Urinary bladder (tissue), 4 donors: ENCODE data around the gene KAT6B. TPM values are rescaled to one million over a fixed set of nuclear protein-coding genes. Genes with fewer than 3 reads are reported as not detected.

Experiments used
- DNase-seq: peaks from one replicate; pipeline ENCODE4 v3.0.0-alpha.2; 2015; ENCODE audit errors: extremely low spot score
- H3K27ac ChIP-seq: one replicate; pipeline ENCODE4 v1.5.1; 2013; ENCODE audit warnings: low read depth, mild to moderate bottlenecking, moderate library complexity
- H3K36me3 ChIP-seq: one replicate; pipeline ENCODE4 v1.6.1; 2013; ENCODE audit warnings: mild to moderate bottlenecking, moderate library complexity; ENCODE audit not compliant: insufficient read depth
- H3K4me1 ChIP-seq: one replicate; pipeline ENCODE4 v1.6.1; 2013; ENCODE audit warnings: mild to moderate bottlenecking, moderate library complexity; ENCODE audit not compliant: insufficient read depth
- H3K4me3 ChIP-seq: one replicate; pipeline ENCODE4 v1.5.1; 2013; ENCODE audit warnings: low read depth, low read length
- WGBS: extraction: QIAGEN DNeasy Blood & Tissue Kit; methylation state at CpG from one replicate; pipeline ENCODE4 v1.1.7; 2013; 5-methylcytosine and 5-hydroxymethylcytosine counted together
- polyA plus RNA-seq: library from polyadenylated mRNA; stranded (reverse); fragments of 200-250 nt; gene quantifications from one replicate; pipeline ENCODE4 v1.2.3, GENCODE V29; 2013
- total RNA-seq: library from RNA; depleted of rRNA; stranded (reverse); fragments of >200 nt; gene quantifications from one replicate; pipeline ENCODE4 v1.2.3, GENCODE V29; 2014
- donor health status: healthy with polysubstance abuse.
- donor health status: healthy.

Gene KAT6B
- total and polyA plus RNA-seq, 2 donors = 14.7 to 127 TPM

GRCh38 chr10:74997163-74997562 is 170.8 kb downstream of the KAT6B start:
- H3K36me3 ChIP-seq = no peaks in the 10 kb centered on the region

DNA sequence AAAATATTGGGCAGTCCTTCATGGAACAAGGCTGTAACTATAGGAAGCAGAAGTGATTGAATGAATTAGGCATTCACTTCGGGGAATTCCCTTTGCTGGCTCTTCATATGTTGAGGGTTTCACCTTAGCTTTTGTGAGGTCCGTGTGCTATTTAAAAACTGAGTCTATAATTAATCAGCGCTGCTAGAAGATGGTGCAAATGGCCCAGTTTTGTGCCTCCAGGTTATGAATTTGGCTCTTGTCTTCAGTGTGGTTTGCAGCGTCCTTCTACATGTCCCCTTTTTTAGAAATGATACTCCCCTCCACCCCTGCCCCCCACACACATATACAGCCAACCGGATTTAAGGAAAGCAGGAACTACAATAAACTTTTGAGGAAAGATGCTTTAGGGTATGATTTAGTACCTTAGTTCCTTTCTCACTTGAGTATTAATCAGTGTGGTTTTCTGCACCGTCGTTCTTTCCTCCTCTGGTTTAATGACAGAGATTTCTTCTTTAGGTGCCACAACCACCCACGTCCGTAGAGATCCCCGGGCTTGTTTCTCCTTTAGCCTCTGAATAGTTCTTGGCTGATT is 174.4 kb downstream of the KAT6B start:
- WGBS = 82% methylated on average over 10 of the region's 10 CpGs
- H3K27ac ChIP-seq = no peak overlapping the region
- DNase-seq = no peak
- H3K36me3 ChIP-seq = no peaks in the 10 kb centered on the region
- H3K4me1 ChIP-seq = no peaks in the 10 kb centered on the region
- H3K4me3 ChIP-seq = no peak overlapping the region

More at GRCh38 chr10:74997163-74997562, 170.8 kb downstream of the KAT6B start:
- no peak overlapping the region for H3K4me3 ChIP-seq
- H3K27ac ChIP-seq = no peak overlapping the region
- H3K4me1 ChIP-seq = no peaks in the 10 kb centered on the region
- DNase-seq = no peak
- 83% methylated on average over 4 of the region's 4 CpGs for WGBS

- Histone ChIP-seq H3K4me1 (no peaks in the 10 kb centered on the region), H3K27ac (no peak overlapping the region), H3K36me3 (no peaks in the 10 kb centered on the region), H3K4me3 (no peak overlapping the region)
- no peak for DNase-seq
- 91% methylated on average over 5 of the region's 5 CpGs for WGBS
Observed at GRCh38 chr10:75001715-75002350, 175.4 kb downstream of the KAT6B start.

- DNase-seq = no peak
- Histone ChIP-seq H3K27ac (no peak overlapping the region), H3K4me1 (no peaks in the 10 kb centered on the region), H3K36me3 (no peaks in the 10 kb centered on the region), H3K4me3 (no peak overlapping the region)
- 77% methylated on average over 3 of the region's 3 CpGs for WGBS
Observed at GRCh38 chr10:75002351-75002725, 175.9 kb downstream of the KAT6B start.

GRCh38 chr10:75002967-75003594 is 176.7 kb downstream of the KAT6B start:
- Histone ChIP-seq H3K36me3 (no peaks in the 10 kb centered on the region), H3K4me3 (no peak overlapping the region), H3K4me1 (peaks cover 1% of the 10 kb centered on the region), H3K27ac (no peak overlapping the region)
- no peak for DNase-seq
- 76% methylated on average over 3 of the region's 3 CpGs for WGBS

GRCh38 chr10:75003891-75004290 is 177.5 kb downstream of the KAT6B start:
- DNase-seq = no peak
- Histone ChIP-seq H3K4me3 (no peak overlapping the region), H3K27ac (no peak overlapping the region), H3K36me3 (no peaks in the 10 kb centered on the region), H3K4me1 (peaks cover 1% of the 10 kb centered on the region)
- WGBS = 66% methylated on average over 2 of the region's 2 CpGs

GRCh38 chr10:75007646-75008045 is 181.2 kb downstream of the KAT6B start:
- 96% methylated on average over 2 of the region's 2 CpGs for WGBS
- peaks cover 1% of the 10 kb centered on the region for H3K4me1 ChIP-seq
- H3K36me3 ChIP-seq = no peaks in the 10 kb centered on the region
- no peak for DNase-seq
- no peak overlapping the region for H3K4me3 ChIP-seq
- H3K27ac ChIP-seq = no peak overlapping the region

DNA sequence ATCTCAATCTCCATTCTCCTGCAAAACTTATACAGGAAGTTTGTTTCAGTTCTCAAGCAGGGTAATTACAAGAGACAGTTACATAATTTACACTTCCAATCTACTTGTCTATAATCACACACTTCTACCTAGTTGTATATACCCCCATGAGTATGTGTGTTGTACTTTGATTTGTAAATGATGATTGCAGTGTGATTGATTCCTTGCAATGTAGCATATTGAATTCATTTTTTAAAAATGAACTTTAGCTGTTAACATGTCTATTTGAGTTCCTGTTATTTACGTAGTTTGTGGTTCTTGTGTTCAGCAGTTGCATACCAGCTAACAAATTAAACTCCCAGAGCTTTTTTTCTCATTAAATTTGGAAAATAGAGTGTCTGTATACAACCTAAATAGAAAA is 182.6 kb downstream of the KAT6B start:
- Histone ChIP-seq H3K4me3 (no peak overlapping the region), H3K4me1 (peaks cover 1% of the 10 kb centered on the region), H3K27ac (no peak overlapping the region), H3K36me3 (no peaks in the 10 kb centered on the region)
- WGBS = 77% methylated on average over 1 of the region's 1 CpG
- no peak for DNase-seq

DNA sequence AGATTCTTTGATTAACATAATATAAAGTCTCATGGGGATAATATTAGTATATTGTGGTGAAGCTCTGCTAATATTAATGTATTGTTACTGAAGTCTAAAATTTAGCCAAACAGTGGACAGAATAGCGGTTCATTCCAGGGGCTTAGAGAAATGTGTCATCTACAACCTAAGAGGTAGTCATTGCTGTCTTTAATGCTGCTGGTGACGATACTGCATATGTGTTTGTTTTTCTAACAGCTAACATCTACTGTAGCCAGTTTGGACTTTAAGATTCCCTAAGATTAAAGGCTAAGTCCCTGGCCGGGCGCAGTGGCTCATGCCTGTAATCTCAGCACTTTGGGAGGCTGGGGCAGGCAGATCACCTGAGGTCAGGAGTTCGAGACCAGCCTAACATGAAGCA is 183.0 kb downstream of the KAT6B start:
- Histone ChIP-seq H3K4me3 (no peak overlapping the region), H3K36me3 (no peaks in the 10 kb centered on the region), H3K27ac (no peak overlapping the region), H3K4me1 (peaks cover 1% of the 10 kb centered on the region)
- no peak for DNase-seq
- 88% methylated on average over 5 of the region's 5 CpGs for WGBS

DNA sequence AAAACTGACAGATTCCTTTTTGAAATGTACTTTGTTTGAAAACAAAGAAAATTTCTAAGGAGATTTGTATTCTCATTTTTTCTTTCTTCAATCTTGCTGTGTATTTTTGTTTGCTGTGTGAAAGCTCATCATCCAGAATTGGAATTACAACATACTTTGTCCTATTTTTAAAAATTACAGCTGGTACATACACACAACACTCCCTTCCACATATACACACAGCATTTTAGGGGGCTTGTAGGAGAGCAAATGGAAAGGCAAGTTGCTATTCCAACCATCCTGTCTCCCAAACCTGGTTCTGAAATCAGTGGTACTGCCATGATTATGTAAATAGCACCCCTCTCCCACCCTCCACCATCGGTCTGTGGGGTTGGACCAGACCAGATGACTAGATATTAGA is 184.0 kb downstream of the KAT6B start:
- WGBS = 92% methylated on average over 1 of the region's 1 CpG
- no peaks in the 10 kb centered on the region for H3K36me3 ChIP-seq

GRCh38 chr10:75011221-75011620 is 184.8 kb downstream of the KAT6B start:
- Histone ChIP-seq H3K27ac (no peak overlapping the region), H3K36me3 (no peaks in the 10 kb centered on the region), H3K4me1 (peaks cover 1% of the 10 kb centered on the region), H3K4me3 (no peak overlapping the region)
- 84% methylated on average over 1 of the region's 1 CpG for WGBS
- DNase-seq = no peak

More for the DNA sequence above, 184.0 kb downstream of the KAT6B start:
- no peak overlapping the region for H3K4me3 ChIP-seq
- H3K27ac ChIP-seq = no peak overlapping the region
- H3K4me1 ChIP-seq = peaks cover 1% of the 10 kb centered on the region
- DNase-seq = no peak

- peaks cover 1% of the 10 kb centered on the region for H3K4me1 ChIP-seq
- 98% methylated on average over 8 of the region's 8 CpGs for WGBS
- H3K36me3 ChIP-seq = no peaks in the 10 kb centered on the region
- no peak overlapping the region for H3K27ac ChIP-seq
- no peak for DNase-seq
- H3K4me3 ChIP-seq = no peak overlapping the region
Observed at GRCh38 chr10:75012471-75012870, 186.1 kb downstream of the KAT6B start.

DNA sequence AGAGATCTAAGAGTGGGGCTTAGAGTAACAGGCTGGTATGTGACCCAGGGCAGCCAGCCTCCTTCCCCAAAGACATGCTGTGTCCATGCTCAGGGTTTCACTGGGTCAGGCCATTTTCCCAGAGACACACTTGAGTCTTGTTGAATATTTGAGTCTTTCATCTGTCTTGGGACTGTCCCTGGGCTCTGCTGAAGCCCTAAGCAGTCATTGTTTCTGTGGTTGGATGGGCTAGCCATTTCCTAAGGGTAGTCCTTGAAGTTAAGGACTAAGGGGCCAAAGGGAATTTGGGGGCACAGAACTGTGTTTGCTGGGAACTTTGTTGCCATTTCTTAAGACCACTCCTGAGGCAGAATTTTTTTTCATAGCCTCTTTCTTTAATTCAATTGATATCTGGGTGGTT is 186.6 kb downstream of the KAT6B start:
- H3K4me1 ChIP-seq = no peaks in the 10 kb centered on the region
- no peak overlapping the region for H3K27ac ChIP-seq
- no peak overlapping the region for H3K4me3 ChIP-seq
- no peaks in the 10 kb centered on the region for H3K36me3 ChIP-seq
- DNase-seq = no peak

- no peaks in the 10 kb centered on the region for H3K36me3 ChIP-seq
- H3K4me1 ChIP-seq = no peaks in the 10 kb centered on the region
- WGBS = 85% methylated on average over 2 of the region's 2 CpGs
- H3K27ac ChIP-seq = no peak overlapping the region
- DNase-seq = no peak
- H3K4me3 ChIP-seq = no peak overlapping the region
Observed at GRCh38 chr10:75013522-75013921, 187.1 kb downstream of the KAT6B start.
